HG03354 (cell line): ENCODE results near the gene DGLUCY.
"Not testable (repeated sequence)": the region's sequence is repeated elsewhere in the genome, so short reads cannot be mapped to it uniquely, and the experiment has no call there.

ENCODE experiments used
- ATAC-seq: cut with Tn5 transposase; IDR thresholded peaks from one replicate; pipeline ENCODE4 v1.9.1; 2021; ENCODE audit warnings: mild to moderate bottlenecking; ENCODE audit not compliant: unreplicated experiment, poor library complexity, severe bottlenecking

Gene DGLUCY

GRCh38 chr14:91250912-91251311 lies 137.0 kb downstream of the DGLUCY start:
- ATAC-seq, result no peak

DNA sequence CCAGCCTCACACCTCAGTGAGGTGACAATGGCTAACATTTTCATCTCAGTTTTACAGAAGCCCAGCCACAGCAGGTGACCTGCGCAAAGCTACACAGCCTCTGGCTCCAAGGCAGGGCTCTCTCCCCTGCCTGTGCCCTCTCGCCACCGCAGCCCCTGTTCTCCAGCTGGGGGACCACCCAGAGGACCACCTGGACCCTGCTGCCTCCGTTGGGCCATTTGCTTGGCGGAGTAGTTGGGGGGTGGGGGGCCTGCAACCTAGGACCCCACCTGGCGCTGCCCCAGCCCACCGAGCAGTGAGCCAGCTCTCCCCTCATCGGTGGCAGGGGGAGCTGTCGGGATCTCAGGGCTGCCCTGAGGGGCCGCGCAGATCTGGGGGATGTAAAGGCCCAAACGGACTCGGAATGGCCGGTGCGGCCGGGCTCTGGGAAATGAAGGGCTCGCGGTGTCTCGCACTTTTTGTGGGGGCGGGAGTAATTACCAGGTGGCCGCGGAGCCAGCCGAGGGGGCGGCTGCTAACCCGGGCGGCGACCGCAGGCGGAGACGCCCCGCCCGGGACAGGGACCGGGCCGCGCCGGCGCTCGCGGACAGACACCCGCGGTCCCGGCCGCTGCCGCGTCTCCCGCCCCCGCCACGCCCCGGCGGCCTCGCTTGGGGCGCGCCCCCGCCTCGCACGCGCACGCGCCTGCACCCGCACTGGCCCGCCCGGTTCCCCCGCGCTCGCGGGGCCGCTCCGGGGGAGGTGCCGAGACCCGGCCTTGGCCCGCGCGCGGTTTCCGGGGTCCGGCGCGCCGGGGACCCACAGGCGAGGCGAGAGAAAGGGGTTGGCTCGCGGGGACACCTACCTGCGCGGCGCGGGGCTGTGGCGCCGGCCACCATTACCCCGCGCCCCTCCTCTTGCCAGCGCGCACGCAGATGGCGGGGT lies 139.3 kb downstream of the DGLUCY start:
- ATAC-seq, result peak; percentile 20

DNA sequence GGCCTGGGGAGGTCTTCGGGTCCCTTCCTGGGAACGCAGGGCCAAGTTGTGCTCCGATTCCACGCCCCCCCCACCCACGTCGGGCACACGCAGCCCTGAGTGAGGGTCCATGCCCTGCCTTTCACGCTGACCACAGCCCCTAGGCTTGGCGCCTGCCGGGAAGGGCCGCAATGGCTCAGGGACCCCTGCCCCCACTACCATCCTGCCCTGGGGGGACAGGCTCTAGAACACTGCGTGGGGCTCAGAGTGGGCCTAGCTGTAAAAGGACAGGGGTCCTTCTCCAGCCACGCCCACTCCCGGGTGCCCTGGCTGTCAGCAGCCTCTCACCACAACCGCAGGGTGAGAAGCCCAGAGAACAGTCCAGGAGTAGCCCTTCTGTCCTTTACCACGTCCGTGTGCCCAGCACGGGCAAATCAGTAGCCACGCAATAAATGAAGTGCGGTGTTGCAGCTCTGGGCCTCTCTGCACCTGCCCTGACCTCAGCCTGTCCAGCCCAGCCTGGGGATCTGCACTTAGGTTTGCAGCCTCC lies 140.0 kb downstream of the DGLUCY start:
- ATAC-seq, result no peak

GRCh38 chr14:91254461-91254860 lies 140.6 kb downstream of the DGLUCY start:
- no peak for ATAC-seq

DNA sequence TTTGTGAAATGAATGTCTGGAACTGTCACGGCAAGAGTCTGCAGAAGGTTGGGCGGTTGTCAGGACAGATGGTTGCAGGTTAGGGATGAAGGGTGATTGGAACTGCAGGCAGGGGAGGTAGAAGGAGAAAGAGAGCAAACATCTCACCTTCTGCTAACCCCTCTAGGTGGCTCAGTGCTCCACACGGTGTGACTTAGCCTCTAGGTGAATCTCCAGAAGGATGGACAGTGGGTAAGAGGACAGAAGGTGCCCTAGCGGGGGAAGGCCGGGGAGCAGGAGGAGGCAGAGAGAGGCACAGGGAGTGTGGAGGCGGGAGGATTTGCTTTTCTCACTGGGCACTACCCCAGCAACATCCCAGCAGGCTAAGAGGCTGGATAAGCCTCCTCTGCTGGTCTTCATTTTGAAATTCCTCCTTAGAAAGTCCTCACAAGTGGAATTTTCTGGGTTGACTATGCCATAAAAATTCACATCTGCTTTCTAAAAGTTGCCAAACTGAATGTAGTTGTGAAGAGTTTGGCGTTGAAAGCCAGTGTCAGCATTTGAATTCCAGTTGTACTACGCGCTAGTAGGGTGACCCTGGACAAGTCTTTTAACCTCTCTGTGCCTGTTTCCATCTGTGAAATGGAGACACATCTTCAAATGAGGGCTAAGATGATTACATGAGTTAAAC lies 141.3 kb downstream of the DGLUCY start:
- ATAC-seq, result no peak

GRCh38 chr14:91256661-91257060 lies 142.8 kb downstream of the DGLUCY start:
- no peak for ATAC-seq

DNA sequence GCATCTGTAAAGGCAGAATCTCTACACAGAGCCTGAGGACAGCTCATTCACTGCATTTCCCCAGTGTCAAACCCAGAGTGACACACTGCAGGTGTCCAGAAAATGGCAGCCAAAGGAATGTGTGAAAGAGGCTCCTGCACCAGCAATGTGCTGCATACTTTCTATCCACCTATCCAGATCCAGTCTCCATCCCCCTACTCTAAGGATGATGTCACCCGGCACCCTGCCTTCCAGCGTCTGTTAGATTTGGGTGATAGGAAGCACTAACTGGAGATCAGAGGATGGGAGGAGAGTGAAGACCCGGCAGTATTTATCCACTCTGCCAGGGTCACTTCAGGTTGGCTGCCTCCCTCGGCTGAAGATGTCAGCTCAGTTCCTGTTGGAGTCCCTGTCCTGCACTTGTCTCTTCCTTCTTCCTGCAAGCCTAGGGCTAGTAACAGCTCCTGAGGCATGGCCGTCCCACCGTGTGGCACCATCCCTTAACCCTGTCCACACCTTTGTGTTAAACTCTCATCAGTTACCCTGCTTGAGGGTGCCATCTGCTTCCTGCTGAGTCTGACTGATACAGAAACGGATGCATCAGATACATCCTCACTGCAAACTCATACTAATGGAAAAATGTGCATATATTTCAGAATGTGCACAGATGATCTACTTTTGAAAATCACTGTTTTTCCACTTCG lies 143.6 kb downstream of the DGLUCY start:
- no peak for ATAC-seq

DNA sequence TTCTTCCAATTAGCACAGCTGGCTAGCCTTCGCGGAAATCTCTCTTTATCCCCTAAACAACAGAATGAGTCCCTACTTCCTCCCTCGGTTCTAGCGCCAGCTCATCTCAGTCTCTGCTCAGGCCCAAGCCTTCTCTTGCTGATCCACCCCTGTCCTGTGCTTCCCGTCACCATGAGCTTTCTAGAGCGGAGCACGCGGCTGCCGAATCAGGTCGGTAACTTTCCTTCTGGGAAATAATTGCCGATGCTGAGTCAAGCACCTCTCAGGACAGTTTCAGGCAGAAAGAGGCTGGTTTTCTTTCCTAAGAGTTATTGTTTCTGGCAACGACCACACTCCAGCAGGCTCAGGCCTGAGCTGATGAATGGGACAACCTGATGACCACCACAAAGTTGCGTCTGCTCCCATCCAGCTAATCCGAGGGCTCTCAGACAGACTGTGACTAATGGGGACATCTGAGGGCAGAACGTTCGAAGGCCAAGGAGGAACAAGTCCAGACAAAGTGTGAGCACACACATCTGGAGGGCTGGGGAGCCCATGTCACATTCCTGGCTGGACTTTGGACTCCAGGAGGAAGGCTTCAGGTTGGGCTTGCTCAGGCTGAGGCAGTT lies 144.2 kb downstream of the DGLUCY start:
- ATAC-seq, result no peak

DNA sequence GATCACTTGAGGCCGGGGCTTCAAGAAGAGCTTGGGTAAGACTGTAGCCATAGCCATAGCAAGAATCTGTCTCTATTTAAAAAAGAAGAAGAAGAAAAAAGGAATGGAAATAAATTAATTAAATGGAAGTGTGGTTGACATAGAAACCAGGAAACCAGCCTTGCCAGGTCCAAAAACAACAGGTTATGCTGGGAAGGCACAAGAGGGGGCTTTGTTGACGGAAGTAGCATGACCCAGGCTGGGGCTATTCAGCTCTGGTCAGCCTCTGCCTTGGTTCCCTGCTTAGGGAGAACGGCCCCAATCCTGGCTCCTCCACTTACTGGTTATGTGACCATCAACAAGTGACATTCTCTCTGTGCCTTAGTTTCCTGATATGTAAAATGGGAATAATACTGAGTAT lies 145.0 kb downstream of the DGLUCY start:
- no peak for ATAC-seq

DNA sequence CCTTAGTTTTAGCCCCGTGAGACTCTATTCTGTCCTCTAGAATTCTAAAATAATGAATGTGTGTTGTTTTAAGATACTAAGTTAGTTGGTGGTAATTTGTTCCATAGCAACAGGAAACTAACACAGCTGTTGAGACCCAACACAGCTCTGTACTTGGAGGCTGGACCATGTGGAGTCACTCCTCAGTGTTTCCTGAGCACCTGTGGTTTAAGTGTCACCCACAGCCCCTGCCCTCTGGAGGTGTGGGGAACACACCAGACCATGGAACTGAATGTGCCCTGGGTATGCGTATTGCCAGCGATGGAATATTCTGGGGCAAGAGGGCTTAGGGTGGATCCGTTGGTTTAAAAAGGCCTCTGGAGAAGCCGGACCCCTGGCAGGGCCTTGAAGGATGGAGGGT lies 147.2 kb downstream of the DGLUCY start:
- no peak for ATAC-seq

- ATAC-seq, result no peak
Observed at GRCh38 chr14:91261986-91262549, 148.2 kb downstream of the DGLUCY start.

- ATAC-seq, result no peak
Observed at GRCh38 chr14:91263329-91263728, 149.5 kb downstream of the DGLUCY start.

GRCh38 chr14:91264151-91265150 lies 150.6 kb downstream of the DGLUCY start:
- ATAC-seq, result no peak

GRCh38 chr14:91265404-91265803 lies 151.5 kb downstream of the DGLUCY start:
- ATAC-seq, result no peak

DNA sequence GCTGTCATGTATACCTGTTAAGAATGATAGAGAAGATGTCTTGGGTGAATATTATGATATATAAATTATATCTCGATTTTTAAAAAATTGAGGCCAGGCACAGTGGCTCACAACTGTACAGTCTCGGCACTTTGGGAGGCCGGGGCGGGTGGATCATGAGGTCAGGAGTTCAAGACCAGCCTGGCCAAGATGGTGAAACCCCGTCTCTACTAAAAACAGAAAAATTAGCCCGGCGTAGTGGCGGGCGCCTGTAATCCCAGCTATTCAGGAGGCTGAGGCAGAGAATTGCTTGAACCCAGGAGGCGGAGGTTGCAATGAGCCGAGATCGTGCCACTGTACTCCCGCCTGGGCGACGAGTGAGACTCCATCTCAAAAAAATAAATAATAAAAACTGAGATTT lies 152.4 kb downstream of the DGLUCY start:
- ATAC-seq, result not testable (repeated sequence)

DNA sequence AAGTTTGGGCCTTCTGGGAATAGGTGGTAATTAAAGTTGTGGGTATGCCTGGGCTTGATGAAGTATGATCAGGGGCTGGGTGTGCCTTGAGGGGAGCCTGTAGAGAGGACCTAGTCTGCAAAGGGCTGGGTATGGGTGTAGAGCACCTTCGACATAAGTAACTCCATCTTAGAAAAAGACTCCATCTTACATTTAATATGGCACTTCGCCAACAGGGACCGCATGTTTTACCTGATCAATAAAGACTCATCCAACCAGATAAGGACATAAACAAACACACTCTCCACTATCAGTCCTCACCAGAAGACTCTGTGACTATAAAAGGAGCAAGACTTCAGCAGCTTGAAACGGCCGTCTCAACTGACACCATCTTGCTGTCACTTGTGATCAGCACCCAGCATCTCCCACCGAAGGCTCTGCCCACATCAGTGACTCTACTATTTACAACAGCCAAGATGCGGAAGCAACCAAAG lies 154.1 kb downstream of the DGLUCY start:
- ATAC-seq, result no peak

DNA sequence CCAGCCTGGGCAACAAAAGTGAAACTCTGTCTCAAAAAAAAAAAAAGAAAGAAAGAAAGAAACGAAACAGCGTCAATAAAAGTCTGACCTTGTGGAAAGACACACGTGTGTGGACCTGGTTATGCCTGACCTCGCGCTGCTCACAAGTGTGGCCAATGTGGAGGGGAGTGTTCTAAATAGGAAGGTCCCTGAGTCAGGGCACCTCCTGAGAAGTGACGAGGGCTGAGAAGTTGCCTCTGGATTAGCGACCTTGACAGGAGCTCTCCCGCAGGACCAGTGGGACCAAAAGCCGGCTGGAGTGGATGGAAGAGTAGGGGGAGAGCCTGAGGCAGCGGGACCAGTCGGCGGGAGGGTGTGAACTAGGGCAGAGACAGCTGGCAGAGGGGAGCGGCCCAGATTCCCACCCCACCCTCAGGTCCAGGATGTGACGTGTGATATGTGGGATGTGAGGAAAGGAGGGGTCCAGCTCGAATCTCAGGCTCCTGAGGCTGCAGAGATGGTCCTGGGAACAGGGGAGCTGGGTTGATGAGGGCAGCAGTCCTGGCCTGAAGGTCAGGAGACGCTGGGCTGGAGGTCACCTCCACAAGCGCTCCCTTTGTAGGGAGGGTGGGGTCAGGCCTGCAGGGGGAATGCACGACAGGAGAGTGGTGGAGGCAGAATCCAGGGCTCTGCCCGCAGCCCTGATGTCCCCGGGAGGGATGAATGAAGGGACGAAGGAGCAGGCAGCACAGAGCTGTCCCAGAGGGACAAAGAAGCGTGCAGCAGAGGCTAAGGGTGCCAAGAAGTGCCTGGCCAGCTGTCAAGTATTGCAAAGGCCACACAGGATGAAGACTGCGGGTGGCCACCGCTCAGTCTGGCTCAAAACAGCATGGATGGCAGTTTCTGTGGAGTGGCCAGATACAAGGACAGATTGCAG lies 155.5 kb downstream of the DGLUCY start:
- no peak for ATAC-seq
